ENCODE data around the gene LBH.

The LBH gene

GRCh38 chr2:30213907-30214463 lies 17.3 kb upstream of the LBH start:
- Histone ChIP-seq H4K20me1 (ENCODE audit: insufficient read depth, low read length) (no peaks in the 10 kb centered on the region), H3K27ac (ENCODE audit: low read length) (no peak overlapping the region), H3K4me2 (ENCODE audit: insufficient read depth, low read length) (no peak overlapping the region), H3K4me3 (ENCODE audit: low read depth in 1 of 2, low read length in 2 of 2) (no peak overlapping the region), H3K9me3 (ENCODE audit: insufficient read depth, low read length, severe bottlenecking) (no peaks in the 10 kb centered on the region), H3K9ac (ENCODE audit: low read depth, low read length) (no peak overlapping the region), H3K36me3 (ENCODE audit: insufficient read depth, low read length) (no peaks in the 10 kb centered on the region), H3K4me1 (ENCODE audit: insufficient read depth, low read length) (no peaks in the 10 kb centered on the region), H3K79me2 (ENCODE audit: insufficient read depth, low read length) (no peaks in the 10 kb centered on the region), H3K27me3 (ENCODE audit: insufficient read depth, low read length, poor library complexity) (no peaks in the 10 kb centered on the region), H2AFZ (ENCODE audit: low read depth, low read length) (no peak overlapping the region)
- no peak for DNase-seq
- ATAC-seq (ENCODE audit: insufficient read depth, low read depth), result no peak
- TF ChIP-seq CTCF (IDR thresholded peaks at IDR 0.05; ENCODE audit: borderline replicate concordance, extremely low read depth, low read length, poor library complexity, severe bottlenecking) (no peak), EZH2 (IDR thresholded peaks at IDR 0.05; ENCODE audit: borderline replicate concordance, low read depth, low read length, severe bottlenecking) (no peak)

- no peak for TF ChIP-seq EZH2 (IDR thresholded peaks at IDR 0.05; ENCODE audit: borderline replicate concordance, low read depth, low read length, severe bottlenecking)
- no peak for TF ChIP-seq CTCF (IDR thresholded peaks at IDR 0.05; ENCODE audit: borderline replicate concordance, extremely low read depth, low read length, poor library complexity, severe bottlenecking)
- Histone ChIP-seq H3K36me3 (ENCODE audit: insufficient read depth, low read length) (no peaks in the 10 kb centered on the region), H3K9ac (ENCODE audit: low read depth, low read length) (no peak overlapping the region), H3K4me1 (ENCODE audit: insufficient read depth, low read length) (no peaks in the 10 kb centered on the region), H2AFZ (ENCODE audit: low read depth, low read length) (no peak overlapping the region), H3K79me2 (ENCODE audit: insufficient read depth, low read length) (no peaks in the 10 kb centered on the region), H3K4me2 (ENCODE audit: insufficient read depth, low read length) (no peak overlapping the region), H3K27ac (ENCODE audit: low read length) (no peak overlapping the region), H3K4me3 (ENCODE audit: low read depth in 1 of 2, low read length in 2 of 2) (no peak overlapping the region), H3K9me3 (ENCODE audit: insufficient read depth, low read length, severe bottlenecking) (no peaks in the 10 kb centered on the region), H4K20me1 (ENCODE audit: insufficient read depth, low read length) (no peaks in the 10 kb centered on the region), H3K27me3 (ENCODE audit: insufficient read depth, low read length, poor library complexity) (no peaks in the 10 kb centered on the region)
- ATAC-seq (ENCODE audit: insufficient read depth, low read depth) (no peak), DNase-seq (no peak)
These were observed 15.2 kb upstream of the LBH start for GRCh38 chr2:30216157-30216556.

- Histone ChIP-seq H3K27me3 (ENCODE audit: insufficient read depth, low read length, poor library complexity) (no peaks in the 10 kb centered on the region), H3K4me2 (ENCODE audit: insufficient read depth, low read length) (no peak overlapping the region), H3K4me1 (ENCODE audit: insufficient read depth, low read length) (no peaks in the 10 kb centered on the region), H4K20me1 (ENCODE audit: insufficient read depth, low read length) (no peaks in the 10 kb centered on the region), H3K27ac (ENCODE audit: low read length) (no peak overlapping the region), H3K9me3 (ENCODE audit: insufficient read depth, low read length, severe bottlenecking) (no peaks in the 10 kb centered on the region), H2AFZ (ENCODE audit: low read depth, low read length) (no peak overlapping the region), H3K4me3 (ENCODE audit: low read depth in 1 of 2, low read length in 2 of 2) (no peak overlapping the region), H3K36me3 (ENCODE audit: insufficient read depth, low read length) (no peaks in the 10 kb centered on the region), H3K79me2 (ENCODE audit: insufficient read depth, low read length) (no peaks in the 10 kb centered on the region), H3K9ac (ENCODE audit: low read depth, low read length) (no peak overlapping the region)
- TF ChIP-seq EZH2 (IDR thresholded peaks at IDR 0.05; ENCODE audit: borderline replicate concordance, low read depth, low read length, severe bottlenecking) (no peak), CTCF (IDR thresholded peaks at IDR 0.05; ENCODE audit: borderline replicate concordance, extremely low read depth, low read length, poor library complexity, severe bottlenecking) (no peak)
- ATAC-seq (ENCODE audit: insufficient read depth, low read depth) (no peak), DNase-seq (no peak)
These were observed 13.5 kb upstream of the LBH start for GRCh38 chr2:30217644-30218337.
